ENCODE results near the gene LONP2.

- TF ChIP-seq CTCF (conservative IDR thresholded peaks at IDR 0.05; ENCODE audit: low read depth in 2 of 2) (no peak), POLR2AphosphoS5 (IDR thresholded peaks at IDR 0.05; ENCODE audit: low read depth) (no peak), ZNF114 (CRISPR knock-in tag; IDR thresholded peaks at IDR 0.05) (no peak), REST (IDR thresholded peaks at IDR 0.05; ENCODE audit: unreplicated experiment) (no peak), JUNB (IDR thresholded peaks at IDR 0.05; ENCODE audit: unreplicated experiment) (no peak), EZH2phosphoT487 (IDR thresholded peaks at IDR 0.05; ENCODE audit: unreplicated experiment) (no peak), ETS1 (IDR thresholded peaks at IDR 0.05) (no peak)
Measured at GRCh38 chr16:48277158-48277557, 33.1 kb downstream of the LONP2 start.

All from GM23338 (cell line).